ENCODE measurements around the gene CA11. TPM values are rescaled to one million over a fixed set of nuclear protein-coding genes. Genes with fewer than 3 reads are reported as not detected.

Gene CA11
- polyA plus RNA-seq, 1 of the 3 experiments (the other 2 are of a cell fraction): 13.1 TPM

- peak; percentile 95 for TF ChIP-seq CTCF (IDR thresholded peaks at IDR 0.05)
- TF ChIP-seq EZH2phosphoT487 (IDR thresholded peaks at IDR 0.05; ENCODE audit: borderline replicate concordance, low read depth): no peak
- TF ChIP-seq MAX (IDR thresholded peaks at IDR 0.05; ENCODE audit: low read depth): peak; percentile 60
- TF ChIP-seq USF2 (IDR thresholded peaks at IDR 0.05; ENCODE audit: borderline replicate concordance, low read depth, low read length): no peak
- TF ChIP-seq POLR2AphosphoS5 (IDR thresholded peaks at IDR 0.05; ENCODE audit: low read depth, low read length): no peak
- TF ChIP-seq TEAD4 (IDR thresholded peaks at IDR 0.05; ENCODE audit: borderline replicate concordance, insufficient read depth): no peak
- peak; percentile 66 for TF ChIP-seq SMC3 (IDR thresholded peaks at IDR 0.05; ENCODE audit: low read depth, low read length)
- no peak for TF ChIP-seq FOXJ3 (CRISPR knock-in tag; IDR thresholded peaks at IDR 0.05)
- TF ChIP-seq TAF1 (IDR thresholded peaks at IDR 0.05; ENCODE audit: borderline replicate concordance, low read depth, low read length): no peak; the same call in 1 of the 2 replicates
- no peak for TF ChIP-seq EP300 (IDR thresholded peaks at IDR 0.05; ENCODE audit: borderline replicate concordance in 1 of 2, low read depth in 1 of 2, low read length in 1 of 2)
- TF ChIP-seq GABPA (IDR thresholded peaks at IDR 0.05; ENCODE audit: low read depth): no peak; the same call in 1 of the 2 replicates
- no peak for TF ChIP-seq ELF1 (IDR thresholded peaks at IDR 0.05)
- no peak for TF ChIP-seq MEF2A (IDR thresholded peaks at IDR 0.05; ENCODE audit: borderline replicate concordance, low read depth)
- TF ChIP-seq RCOR1 (IDR thresholded peaks at IDR 0.05; ENCODE audit: low read length): no peak
- TF ChIP-seq REST (IDR thresholded peaks at IDR 0.05; ENCODE audit: low read depth, low read length): no peak
- no peak for TF ChIP-seq GATA2 (CRISPR knock-in tag; IDR thresholded peaks at IDR 0.05)
- no peak for TF ChIP-seq ZBTB33 (IDR thresholded peaks at IDR 0.05; ENCODE audit: borderline replicate concordance, low read depth)
- TF ChIP-seq JUND (IDR thresholded peaks at IDR 0.05): no peak
- TF ChIP-seq NFIC (IDR thresholded peaks at IDR 0.05; ENCODE audit: borderline replicate concordance): peak; percentile 47; the same call in 1 of the 2 replicates
- no peak for TF ChIP-seq USF1 (IDR thresholded peaks at IDR 0.05; ENCODE audit: borderline replicate concordance, low read depth)
- no peak for TF ChIP-seq YY1 (IDR thresholded peaks at IDR 0.05; ENCODE audit: low read depth)
- peak; percentile 37; the same call in 1 of the 2 replicates for TF ChIP-seq FOSL2 (IDR thresholded peaks at IDR 0.05; ENCODE audit: borderline replicate concordance, low read depth)
- TF ChIP-seq TCF12 (IDR thresholded peaks at IDR 0.05): no peak
- TF ChIP-seq SIN3A (IDR thresholded peaks at IDR 0.05; ENCODE audit: borderline replicate concordance, low read depth, low read length): peak; percentile 53; the same call in 1 of the 2 replicates
These were observed 57.2 kb downstream of the CA11 start (continued) for GRCh38 chr19:48588670-48589401.

Data from SK-N-SH (cell line).